IMR-90 (cell line): ENCODE data around the gene CENPV. TPM values are rescaled to one million over a fixed set of nuclear protein-coding genes. Genes with fewer than 3 reads are reported as not detected.
"Not testable (repeated sequence)": the region's sequence is repeated elsewhere in the genome, so short reads cannot be mapped to it uniquely, and the experiment has no call there.

Experiments used
- ATAC-seq: fragments of 200-7000 bp; cut with Tn5 transposase; 2 replicates; pipeline ENCODE4 v1.9.1; 2020; ENCODE audit warnings: low read depth, mild to moderate bottlenecking, moderate library complexity
- BruUV-seq: library from RNA; stranded (reverse); fragments of 400-500 nt; replicated peaks from 2 replicates; lab custom pipeline; 2021; lab: Mats Ljungman, UMichigan
- CTCF ChIA-PET: fragments of 300-600 bp; formaldehyde crosslinking; extraction: SDS; loops from one replicate; lab custom pipeline; 2021; ENCODE audit warnings: antibody characterized with exemption; lab: Yijun Ruan, JAX
- POLR2A ChIA-PET: fragments of 300-600 bp; sonication (Branson Sonifier 250); formaldehyde crosslinking; loops from one replicate; lab custom pipeline; 2022; ENCODE audit warnings: antibody characterized with exemption; ENCODE audit not compliant: unreplicated experiment; lab: Charles Lee
- DNase-seq: peaks from one replicate; pipeline ENCODE4 v3.0.0; 2013
- H2AFZ ChIP-seq: replicated peaks from 2 replicates; pipeline ENCODE3; 2013; ENCODE audit warnings: low read length, mild to moderate bottlenecking; ENCODE audit not compliant: poor library complexity
- H2AK5ac ChIP-seq: 2 replicates; pipeline ENCODE4 v1.6.1; 2013; ENCODE audit warnings: low read depth, low read length, inconsistent platforms
- H2AK9ac ChIP-seq: replicated peaks from 2 replicates; pipeline ENCODE3; 2013; ENCODE audit warnings: mild to moderate bottlenecking, low read depth, low read length, moderate library complexity; ENCODE audit not compliant: poor library complexity
- H2BK120ac ChIP-seq: 2 replicates; pipeline ENCODE4 v1.6.1; 2013; ENCODE audit warnings: low read depth, low read length, inconsistent platforms
- H2BK15ac ChIP-seq: 3 replicates; pipeline ENCODE4 v1.6.1; 2013; ENCODE audit warnings: low read depth, low read length, inconsistent platforms
- H2BK20ac ChIP-seq: 2 replicates; pipeline ENCODE4 v1.6.1; 2013; ENCODE audit warnings: low read depth, mild to moderate bottlenecking, inconsistent platforms, low read length, moderate library complexity
- H2BK5ac ChIP-seq: 2 replicates; pipeline ENCODE4 v1.6.1; 2013; ENCODE audit warnings: mild to moderate bottlenecking, low read depth, low read length, inconsistent platforms; ENCODE audit not compliant: poor library complexity, severe bottlenecking
- H3K14ac ChIP-seq: replicated peaks from 2 replicates; pipeline ENCODE4 v1.6.1; 2013; ENCODE audit warnings: low read depth, low read length, inconsistent platforms
- H3K18ac ChIP-seq: 2 replicates; pipeline ENCODE4 v1.6.1; 2013; ENCODE audit warnings: low read depth, low read length, control low read depth
- H3K23ac ChIP-seq: 2 replicates; pipeline ENCODE4 v1.6.1; 2013; ENCODE audit warnings: low read depth, low read length, inconsistent platforms
- H3K27ac ChIP-seq: 2 replicates; pipeline ENCODE4 v1.5.1; 2013; ENCODE audit warnings: mild to moderate bottlenecking, control low read depth, low read length; ENCODE audit not compliant: insufficient read depth
- H3K27me3 ChIP-seq: 2 replicates; pipeline ENCODE4 v1.6.1; 2013; ENCODE audit warnings: low read length; ENCODE audit not compliant: control insufficient read depth, insufficient read depth
- H3K36me3 ChIP-seq: 2 replicates; pipeline ENCODE4 v1.6.1; 2013; ENCODE audit warnings: low read length, mixed read lengths; ENCODE audit not compliant: control insufficient read depth, insufficient read depth
- H3K4ac ChIP-seq: 2 replicates; pipeline ENCODE4 v1.6.1; 2013; ENCODE audit warnings: low read depth, low read length, inconsistent platforms
- H3K4me1 ChIP-seq: 2 replicates; pipeline ENCODE4 v1.6.1; 2013; ENCODE audit warnings: low read length, mixed read lengths; ENCODE audit not compliant: control insufficient read depth, insufficient read depth
- H3K4me2 ChIP-seq: 2 replicates; pipeline ENCODE4 v1.6.1; 2013; ENCODE audit warnings: low read depth, mild to moderate bottlenecking, control low read depth, low read length, moderate library complexity
- H3K4me3 ChIP-seq: 2 replicates; pipeline ENCODE4 v1.5.1; 2013; ENCODE audit warnings: low read depth, mild to moderate bottlenecking, control low read depth, low read length, moderate library complexity; ENCODE audit not compliant: insufficient read depth
- H3K56ac ChIP-seq: 2 replicates; pipeline ENCODE4 v1.6.1; 2013; ENCODE audit warnings: low read length, inconsistent platforms; ENCODE audit not compliant: insufficient read depth; ENCODE audit errors: extremely low read depth
- H3K79me1 ChIP-seq, 2 experiments: 2 replicates each; pipeline ENCODE4 v1.6.1; 2013; ENCODE audit warnings: low read length in 2 of 2, inconsistent platforms in 1 of 2, low read depth in 1 of 2
- H3K9ac ChIP-seq: 2 replicates; pipeline ENCODE4 v1.6.1; 2013; ENCODE audit warnings: low read depth, low read length, control low read depth
- H3K9me1 ChIP-seq: 2 replicates; pipeline ENCODE4 v1.6.1; 2013; ENCODE audit warnings: low read length, inconsistent platforms; ENCODE audit not compliant: insufficient read depth
- H3K9me3 ChIP-seq: 2 replicates; pipeline ENCODE4 v1.6.1; 2013; ENCODE audit warnings: low read length; ENCODE audit not compliant: control insufficient read depth, insufficient read depth
- H4K20me1 ChIP-seq: 2 replicates; pipeline ENCODE4 v1.6.1; 2013; ENCODE audit warnings: low read length, inconsistent platforms; ENCODE audit not compliant: insufficient read depth
- H4K5ac ChIP-seq: 2 replicates; pipeline ENCODE4 v1.6.1; 2013; ENCODE audit warnings: mild to moderate bottlenecking, low read depth, low read length, control low read depth
- H4K8ac ChIP-seq, 2 experiments: 2 replicates each; pipeline ENCODE4 v1.6.1; 2013; ENCODE audit warnings: low read depth in 2 of 2, low read length in 2 of 2, control low read depth in 1 of 2, inconsistent platforms in 1 of 2
- H4K91ac ChIP-seq: 2 replicates; pipeline ENCODE4 v1.6.1; 2013; ENCODE audit warnings: low read depth, low read length, inconsistent platforms; ENCODE audit not compliant: insufficient read depth
- WGBS, 2 experiments: methylation state at CpG; one replicate each; pipeline versions ENCODE4 v1.1.5 to v1.1.7; 2013; ENCODE audit warnings: missing lambda C conversion rate in 2 of 2; ENCODE audit not compliant: insufficient read length in 1 of 2; ENCODE audit errors: extremely low coverage in 2 of 2; 5-methylcytosine and 5-hydroxymethylcytosine counted together
- dilution Hi-C: fragments of 300-500 bp; cut with HindIII; formaldehyde crosslinking; loops from one replicate; pipeline ENCODE4 v1.14.3; 2018; ENCODE audit warnings: low sequenced_read_pairs; ENCODE audit not compliant: unreplicated experiment
- in situ Hi-C: fragments of 300-500 bp; cut with MboI; formaldehyde crosslinking; loops from 3 replicates; pipeline ENCODE4 v1.14.3; 2019; ENCODE audit warnings: low sequenced_read_pairs, inconsistent platforms, mixed read lengths
- intact Hi-C: fragments of 100-400 bp; cut with micrococcal nuclease; formaldehyde crosslinking; loops from 2 replicates; pipeline ENCODE4 v1.10.0; 2022
- polyA plus RNA-seq, 3 experiments: library from polyadenylated mRNA; depleted of rRNA; stranded (reverse); fragments of >200 nt; gene quantifications; 2 replicates each; pipeline ENCODE4 v1.2.3, GENCODE V29; 2012; ENCODE audit warnings: low replicate concordance in 1 of 3
- total RNA-seq: library from RNA; depleted of rRNA; stranded (reverse); fragments of >200 nt; gene quantifications from 2 replicates; pipeline ENCODE4 v1.2.3, GENCODE V29; 2012

The CENPV gene
- total and polyA plus RNA-seq, 2 of the 4 experiments (the other 2 are of a cell fraction), result 35.3 to 49.8 TPM

GRCh38 chr17:16386126-16386507 lies 32.8 kb upstream of the CENPV start:
- H3K27ac ChIP-seq, in situ Hi-C loops, H3K4me2 ChIP-seq, H3K56ac ChIP-seq, H4K5ac ChIP-seq, dilution Hi-C loops, ATAC-seq, CTCF ChIA-PET, H3K18ac ChIP-seq, H3K4me1 ChIP-seq, H2BK5ac ChIP-seq, DNase-seq, BruUV-seq, H3K27me3 ChIP-seq, H3K4me3 ChIP-seq, H2BK15ac ChIP-seq, H2BK120ac ChIP-seq, H4K8ac ChIP-seq, POLR2A ChIA-PET, H3K9me3 ChIP-seq, H3K4ac ChIP-seq, H2AK9ac ChIP-seq, H2BK20ac ChIP-seq, H3K23ac ChIP-seq, H3K14ac ChIP-seq, H3K9ac ChIP-seq, H4K91ac ChIP-seq, H2AK5ac ChIP-seq, H3K9me1 ChIP-seq: not testable (repeated sequence)
- peak overlapping the region; percentile 32 for H2AFZ ChIP-seq
- H4K20me1 ChIP-seq, result peaks cover 39% of the 10 kb centered on the region
- 65% methylated on average over 10 of the region's 23 CpGs; no CpG with 5 or more reads in 1 of the 2 experiments for WGBS, 2 experiments
- H3K36me3 ChIP-seq, result peaks cover 20% of the 10 kb centered on the region
- peaks cover 7 to 30% of the 10 kb centered on the region in 2 experiments; a peak in 3 of 4 replicates for H3K79me1 ChIP-seq
- intact Hi-C loops, result loop anchor here (1.0 kb wide), 3 partner anchors 33 to 135 kb away; no protein-coding TSS in a partner anchor
